Mesenchymal stem cell (in vitro differentiated cells and primary cell): ENCODE data around the gene ARL14.

ENCODE experiments used
- DNase-seq: peaks from one replicate; pipeline ENCODE4 v3.0.0-alpha.2; 2013
- H2AFZ ChIP-seq: one replicate; pipeline ENCODE4 v1.6.1; 2013; ENCODE audit warnings: low read depth, mild to moderate bottlenecking, control low read depth, inconsistent platforms, low read length, moderate library complexity
- H2AK5ac ChIP-seq: 2 replicates; pipeline ENCODE4 v1.6.1; 2013; ENCODE audit warnings: low read length, moderate library complexity, mild to moderate bottlenecking, inconsistent platforms; ENCODE audit not compliant: severe bottlenecking
- H2BK120ac ChIP-seq: one replicate; pipeline ENCODE4 v1.6.1; 2013; ENCODE audit warnings: low read depth, mild to moderate bottlenecking, inconsistent platforms, low read length, moderate library complexity
- H2BK12ac ChIP-seq, 2 experiments: one replicate each; pipeline ENCODE4 v1.6.1; 2013; ENCODE audit warnings: inconsistent platforms in 2 of 2, low read length in 2 of 2, mild to moderate bottlenecking in 2 of 2, moderate library complexity in 2 of 2, control low read depth in 1 of 2
- H2BK15ac ChIP-seq: one replicate; pipeline ENCODE4 v1.6.1; 2013; ENCODE audit warnings: mild to moderate bottlenecking, low read depth, inconsistent platforms; ENCODE audit not compliant: poor library complexity, severe bottlenecking
- H2BK5ac ChIP-seq: 2 replicates; pipeline ENCODE4 v1.6.1; 2013; ENCODE audit warnings: low read depth, mild to moderate bottlenecking, low read length, control low read depth, inconsistent platforms; ENCODE audit not compliant: poor library complexity, severe bottlenecking
- H3K14ac ChIP-seq, 2 experiments: one replicate each; pipeline ENCODE4 v1.6.1; 2013; ENCODE audit warnings: inconsistent platforms in 2 of 2, low read length in 2 of 2, control low read depth in 1 of 2, mild to moderate bottlenecking in 1 of 2, moderate library complexity in 1 of 2
- H3K18ac ChIP-seq, 2 experiments: one replicate each; pipeline ENCODE4 v1.6.1; 2013; ENCODE audit warnings: inconsistent platforms in 2 of 2, low read length in 2 of 2, control low read depth in 1 of 2, low read depth in 1 of 2, mild to moderate bottlenecking in 1 of 2
- H3K23ac ChIP-seq, 2 experiments: one replicate each; pipeline ENCODE4 v1.6.1; 2013; ENCODE audit warnings: inconsistent platforms in 2 of 2, low read length in 2 of 2, mild to moderate bottlenecking in 2 of 2, moderate library complexity in 2 of 2, control low read depth in 1 of 2
- H3K27ac ChIP-seq: 2 replicates; pipeline ENCODE4 v1.5.1; 2013; ENCODE audit warnings: mild to moderate bottlenecking, moderate library complexity, low read length, control low read depth, inconsistent platforms; ENCODE audit not compliant: poor library complexity, severe bottlenecking
- H3K27me3 ChIP-seq, 2 experiments: 2 replicates each; pipeline versions ENCODE4 v1.6.1 to v1.7.0; 2013; ENCODE audit warnings: low read length in 2 of 2, mild to moderate bottlenecking in 2 of 2, moderate library complexity in 2 of 2, control low read depth in 1 of 2, inconsistent platforms in 1 of 2; ENCODE audit not compliant: control insufficient read depth in 1 of 2, insufficient read depth in 1 of 2
- H3K36me3 ChIP-seq, 2 experiments: 2 replicates each; pipeline versions ENCODE4 v1.6.1 to v1.7.0; 2013; ENCODE audit warnings: low read length in 2 of 2, control low read depth in 1 of 2, inconsistent platforms in 1 of 2, low read depth in 1 of 2, mild to moderate bottlenecking in 1 of 2; ENCODE audit not compliant: insufficient read depth in 2 of 2, control insufficient read depth in 1 of 2
- H3K4ac ChIP-seq, 2 experiments: one replicate each; pipeline ENCODE4 v1.6.1; 2013; ENCODE audit warnings: inconsistent platforms in 2 of 2, low read length in 2 of 2, mild to moderate bottlenecking in 2 of 2, moderate library complexity in 2 of 2, control low read depth in 1 of 2, low read depth in 1 of 2
- H3K4me1 ChIP-seq: 2 replicates; pipeline ENCODE4 v1.6.1; 2013; ENCODE audit warnings: low read depth, low read length, control low read depth; ENCODE audit not compliant: control insufficient read depth, insufficient read depth
- H3K4me2 ChIP-seq: 2 replicates; pipeline ENCODE4 v1.6.1; 2013; ENCODE audit warnings: low read length, mild to moderate bottlenecking, inconsistent platforms; ENCODE audit not compliant: poor library complexity, severe bottlenecking
- H3K4me3 ChIP-seq, 2 experiments: 2 replicates each; pipeline versions ENCODE4 v1.5.1 to v1.7.0; 2013; ENCODE audit warnings: low read length in 2 of 2, mild to moderate bottlenecking in 2 of 2, control low read depth in 1 of 2, low read depth in 1 of 2; ENCODE audit not compliant: insufficient read depth in 1 of 2
- H3K79me1 ChIP-seq: replicated peaks from 2 replicates; pipeline ENCODE4 v1.6.1; 2013; ENCODE audit warnings: mild to moderate bottlenecking, control low read depth, low read length, inconsistent platforms; ENCODE audit not compliant: poor library complexity, severe bottlenecking
- H3K9ac ChIP-seq: 2 replicates; pipeline ENCODE4 v1.7.0; 2013; ENCODE audit warnings: mild to moderate bottlenecking, low read length, moderate library complexity
- H3K9me3 ChIP-seq: 2 replicates; pipeline ENCODE4 v1.7.0; 2013; ENCODE audit warnings: mild to moderate bottlenecking, low read length; ENCODE audit not compliant: control insufficient read depth
- H4K8ac ChIP-seq: one replicate; pipeline ENCODE4 v1.6.1; 2013; ENCODE audit warnings: inconsistent platforms, mild to moderate bottlenecking, low read length, moderate library complexity
- H4K91ac ChIP-seq: one replicate; pipeline ENCODE4 v1.6.1; 2013; ENCODE audit warnings: mild to moderate bottlenecking, low read length, inconsistent platforms
- WGBS: methylation state at CpG from one replicate; pipeline ENCODE4 v1.1.7; 2013; ENCODE audit warnings: mixed read lengths; 5-methylcytosine and 5-hydroxymethylcytosine counted together

Gene ARL14

GRCh38 chr3:160644491-160644890 is 32.5 kb upstream of the ARL14 start:
- H4K91ac ChIP-seq: no peak overlapping the region
- WGBS: 85% methylated on average over 2 of the region's 2 CpGs

GRCh38 chr3:160648701-160649100 is 28.3 kb upstream of the ARL14 start:
- Histone ChIP-seq H2BK12ac (no peak overlapping the region), H4K91ac (no peak overlapping the region), H3K23ac (no peak overlapping the region), H2AK5ac (no peak overlapping the region), H2AFZ (no peak overlapping the region), H3K36me3 (no peaks in the 10 kb centered on the region), H3K14ac (no peak overlapping the region), H2BK120ac (no peak overlapping the region), H3K4me3 (no peak overlapping the region), H3K18ac (no peak overlapping the region), H3K4me2 (no peak overlapping the region), H3K9ac (no peak overlapping the region), H3K27ac (no peak overlapping the region), H3K4me1 (no peaks in the 10 kb centered on the region), H4K8ac (no peak overlapping the region), H3K4ac (no peak overlapping the region), H3K9me3 (no peaks in the 10 kb centered on the region), H3K27me3 (no peaks in the 10 kb centered on the region), H2BK15ac (no peak overlapping the region), H2BK5ac (no peak overlapping the region), H3K79me1 (no peaks in the 10 kb centered on the region)
- no peak for DNase-seq

More at GRCh38 chr3:160644491-160644890, 32.5 kb upstream of the ARL14 start:
- Histone ChIP-seq H3K18ac (no peak overlapping the region), H3K9me3 (no peaks in the 10 kb centered on the region), H3K27ac (no peak overlapping the region), H3K4ac (no peak overlapping the region), H2BK120ac (no peak overlapping the region), H3K79me1 (no peaks in the 10 kb centered on the region), H3K23ac (no peak overlapping the region), H3K36me3 (no peaks in the 10 kb centered on the region), H3K4me3 (no peak overlapping the region), H3K4me1 (no peaks in the 10 kb centered on the region), H3K4me2 (no peak overlapping the region), H3K14ac (no peak overlapping the region), H2BK15ac (no peak overlapping the region), H4K8ac (no peak overlapping the region), H3K27me3 (no peaks in the 10 kb centered on the region), H2BK5ac (no peak overlapping the region), H2BK12ac (no peak overlapping the region), H2AK5ac (no peak overlapping the region), H3K9ac (no peak overlapping the region), H2AFZ (no peak overlapping the region)
- DNase-seq: no peak

- Histone ChIP-seq H3K9me3 (no peaks in the 10 kb centered on the region), H2AK5ac (no peak overlapping the region), H3K18ac (no peak overlapping the region), H3K4me2 (no peak overlapping the region), H3K27me3 (no peaks in the 10 kb centered on the region), H2BK15ac (no peak overlapping the region), H3K36me3 (no peaks in the 10 kb centered on the region), H3K4me1 (no peaks in the 10 kb centered on the region), H3K9ac (no peak overlapping the region), H3K23ac (no peak overlapping the region), H3K14ac (no peak overlapping the region), H2BK120ac (no peak overlapping the region), H2AFZ (no peak overlapping the region), H3K27ac (no peak overlapping the region), H4K91ac (no peak overlapping the region), H3K79me1 (no peaks in the 10 kb centered on the region), H2BK12ac (no peak overlapping the region), H3K4me3 (no peak overlapping the region), H2BK5ac (no peak overlapping the region), H4K8ac (no peak overlapping the region), H3K4ac (no peak overlapping the region)
- no peak for DNase-seq
- WGBS: 100% methylated on average over 2 of the region's 3 CpGs
Measured at GRCh38 chr3:160649596-160649995, 27.4 kb upstream of the ARL14 start.

GRCh38 chr3:160653512-160653911 is 23.4 kb upstream of the ARL14 start:
- H3K27ac ChIP-seq: no peak overlapping the region

More at GRCh38 chr3:160653512-160653911, 23.4 kb upstream of the ARL14 start:
- no peak overlapping the region for H2BK5ac ChIP-seq
- H3K4ac ChIP-seq: no peak overlapping the region
- no peak overlapping the region for H3K4me3 ChIP-seq
- H2AFZ ChIP-seq: no peak overlapping the region
- H2AK5ac ChIP-seq: no peak overlapping the region
- H3K23ac ChIP-seq: no peak overlapping the region
- H3K9me3 ChIP-seq: no peaks in the 10 kb centered on the region
- no peak overlapping the region for H2BK15ac ChIP-seq
- no peaks in the 10 kb centered on the region for H3K27me3 ChIP-seq
- no peak overlapping the region for H3K14ac ChIP-seq
- no peaks in the 10 kb centered on the region for H3K36me3 ChIP-seq
- H3K79me1 ChIP-seq: no peaks in the 10 kb centered on the region
- H3K9ac ChIP-seq: no peak overlapping the region
- no peak overlapping the region for H4K8ac ChIP-seq
- H3K18ac ChIP-seq: no peak overlapping the region
- H4K91ac ChIP-seq: no peak overlapping the region
- no peak overlapping the region for H2BK12ac ChIP-seq
- no peak overlapping the region for H2BK120ac ChIP-seq
- DNase-seq: no peak
- no peaks in the 10 kb centered on the region for H3K4me1 ChIP-seq
- H3K4me2 ChIP-seq: no peak overlapping the region
